IMR-90 (cell line): Measurements from ENCODE around the gene TBC1D23. TPM values are rescaled to one million over a fixed set of nuclear protein-coding genes. Genes with fewer than 3 reads are reported as not detected.

Experiments
- ATAC-seq: fragments of 200-7000 bp; cut with Tn5 transposase; 2 replicates; pipeline ENCODE4 v1.9.1; 2020; ENCODE audit warnings: low read depth, mild to moderate bottlenecking, moderate library complexity
- BruUV-seq: library from RNA; stranded (reverse); fragments of 400-500 nt; replicated peaks from 2 replicates; lab custom pipeline; 2021; lab: Mats Ljungman, UMichigan
- CTCF ChIA-PET: fragments of 300-600 bp; formaldehyde crosslinking; extraction: SDS; loops from one replicate; lab custom pipeline; 2021; ENCODE audit warnings: antibody characterized with exemption; lab: Yijun Ruan, JAX
- POLR2A ChIA-PET: fragments of 300-600 bp; sonication (Branson Sonifier 250); formaldehyde crosslinking; loops from one replicate; lab custom pipeline; 2022; ENCODE audit warnings: antibody characterized with exemption; ENCODE audit not compliant: unreplicated experiment; lab: Charles Lee
- DNase-seq: peaks from one replicate; pipeline ENCODE4 v3.0.0; 2013
- H2AFZ ChIP-seq: replicated peaks from 2 replicates; pipeline ENCODE3; 2013; ENCODE audit warnings: low read length, mild to moderate bottlenecking; ENCODE audit not compliant: poor library complexity
- H2AK5ac ChIP-seq: 2 replicates; pipeline ENCODE4 v1.6.1; 2013; ENCODE audit warnings: low read depth, low read length, inconsistent platforms
- H2AK9ac ChIP-seq: replicated peaks from 2 replicates; pipeline ENCODE3; 2013; ENCODE audit warnings: mild to moderate bottlenecking, low read depth, low read length, moderate library complexity; ENCODE audit not compliant: poor library complexity
- H2BK120ac ChIP-seq: 2 replicates; pipeline ENCODE4 v1.6.1; 2013; ENCODE audit warnings: low read depth, low read length, inconsistent platforms
- H2BK15ac ChIP-seq: 3 replicates; pipeline ENCODE4 v1.6.1; 2013; ENCODE audit warnings: low read depth, low read length, inconsistent platforms
- H2BK20ac ChIP-seq: 2 replicates; pipeline ENCODE4 v1.6.1; 2013; ENCODE audit warnings: low read depth, mild to moderate bottlenecking, inconsistent platforms, low read length, moderate library complexity
- H2BK5ac ChIP-seq: 2 replicates; pipeline ENCODE4 v1.6.1; 2013; ENCODE audit warnings: mild to moderate bottlenecking, low read depth, low read length, inconsistent platforms; ENCODE audit not compliant: poor library complexity, severe bottlenecking
- H3K14ac ChIP-seq: replicated peaks from 2 replicates; pipeline ENCODE4 v1.6.1; 2013; ENCODE audit warnings: low read depth, low read length, inconsistent platforms
- H3K18ac ChIP-seq: 2 replicates; pipeline ENCODE4 v1.6.1; 2013; ENCODE audit warnings: low read depth, low read length, control low read depth
- H3K23ac ChIP-seq: 2 replicates; pipeline ENCODE4 v1.6.1; 2013; ENCODE audit warnings: low read depth, low read length, inconsistent platforms
- H3K27ac ChIP-seq: 2 replicates; pipeline ENCODE4 v1.5.1; 2013; ENCODE audit warnings: mild to moderate bottlenecking, control low read depth, low read length; ENCODE audit not compliant: insufficient read depth
- H3K27me3 ChIP-seq: 2 replicates; pipeline ENCODE4 v1.6.1; 2013; ENCODE audit warnings: low read length; ENCODE audit not compliant: control insufficient read depth, insufficient read depth
- H3K36me3 ChIP-seq: 2 replicates; pipeline ENCODE4 v1.6.1; 2013; ENCODE audit warnings: low read length, mixed read lengths; ENCODE audit not compliant: control insufficient read depth, insufficient read depth
- H3K4ac ChIP-seq: 2 replicates; pipeline ENCODE4 v1.6.1; 2013; ENCODE audit warnings: low read depth, low read length, inconsistent platforms
- H3K4me1 ChIP-seq: 2 replicates; pipeline ENCODE4 v1.6.1; 2013; ENCODE audit warnings: low read length, mixed read lengths; ENCODE audit not compliant: control insufficient read depth, insufficient read depth
- H3K4me2 ChIP-seq: 2 replicates; pipeline ENCODE4 v1.6.1; 2013; ENCODE audit warnings: low read depth, mild to moderate bottlenecking, control low read depth, low read length, moderate library complexity
- H3K4me3 ChIP-seq: 2 replicates; pipeline ENCODE4 v1.5.1; 2013; ENCODE audit warnings: low read depth, mild to moderate bottlenecking, control low read depth, low read length, moderate library complexity; ENCODE audit not compliant: insufficient read depth
- H3K56ac ChIP-seq: 2 replicates; pipeline ENCODE4 v1.6.1; 2013; ENCODE audit warnings: low read length, inconsistent platforms; ENCODE audit not compliant: insufficient read depth; ENCODE audit errors: extremely low read depth
- H3K79me1 ChIP-seq, 2 experiments: 2 replicates each; pipeline ENCODE4 v1.6.1; 2013; ENCODE audit warnings: low read length in 2 of 2, inconsistent platforms in 1 of 2, low read depth in 1 of 2
- H3K9ac ChIP-seq: 2 replicates; pipeline ENCODE4 v1.6.1; 2013; ENCODE audit warnings: low read depth, low read length, control low read depth
- H3K9me1 ChIP-seq: 2 replicates; pipeline ENCODE4 v1.6.1; 2013; ENCODE audit warnings: low read length, inconsistent platforms; ENCODE audit not compliant: insufficient read depth
- H3K9me3 ChIP-seq: 2 replicates; pipeline ENCODE4 v1.6.1; 2013; ENCODE audit warnings: low read length; ENCODE audit not compliant: control insufficient read depth, insufficient read depth
- H4K20me1 ChIP-seq: 2 replicates; pipeline ENCODE4 v1.6.1; 2013; ENCODE audit warnings: low read length, inconsistent platforms; ENCODE audit not compliant: insufficient read depth
- H4K5ac ChIP-seq: 2 replicates; pipeline ENCODE4 v1.6.1; 2013; ENCODE audit warnings: mild to moderate bottlenecking, low read depth, low read length, control low read depth
- H4K8ac ChIP-seq, 2 experiments: 2 replicates each; pipeline ENCODE4 v1.6.1; 2013; ENCODE audit warnings: low read depth in 2 of 2, low read length in 2 of 2, control low read depth in 1 of 2, inconsistent platforms in 1 of 2
- H4K91ac ChIP-seq: 2 replicates; pipeline ENCODE4 v1.6.1; 2013; ENCODE audit warnings: low read depth, low read length, inconsistent platforms; ENCODE audit not compliant: insufficient read depth
- BHLHE40 ChIP-seq: fragments of 150-350 bp; IDR thresholded peaks from 2 replicates; pipeline ENCODE4 v1.6.1; 2016; ENCODE audit warnings: mild to moderate bottlenecking, low read depth, low read length
- CEBPB ChIP-seq: IDR thresholded peaks from 2 replicates; pipeline ENCODE4 v1.6.1; 2012; ENCODE audit warnings: low read depth, low read length, improper control_type of control experiment
- CHD1 ChIP-seq: IDR thresholded peaks from 2 replicates; pipeline ENCODE4 v1.6.1; 2012; ENCODE audit warnings: low read depth, low read length, improper control_type of control experiment
- CTCF ChIP-seq: conservative IDR thresholded peaks from 2 replicates; pipeline ENCODE4 v1.5.1; 2012; ENCODE audit warnings: mild to moderate bottlenecking, low read depth, low read length, improper control_type of control experiment
- ELK1 ChIP-seq: fragments of 150-350 bp; IDR thresholded peaks from 2 replicates; pipeline ENCODE4 v1.6.1; 2016; ENCODE audit warnings: low read depth, mild to moderate bottlenecking, low read length, moderate library complexity, borderline replicate concordance
- FOS ChIP-seq: fragments of 150-350 bp; IDR thresholded peaks from 2 replicates; pipeline ENCODE4 v1.6.1; 2016; ENCODE audit warnings: low read depth, low read length
- MAFK ChIP-seq: IDR thresholded peaks from 2 replicates; pipeline ENCODE4 v1.6.1; 2012; ENCODE audit warnings: low read depth, low read length, improper control_type of control experiment
- MAZ ChIP-seq: IDR thresholded peaks from 2 replicates; pipeline ENCODE4 v1.6.1; 2012; ENCODE audit warnings: low read depth, mild to moderate bottlenecking, low read length, improper control_type of control experiment, moderate library complexity, borderline replicate concordance
- MXI1 ChIP-seq: IDR thresholded peaks from 2 replicates; pipeline ENCODE4 v1.6.1; 2012; ENCODE audit warnings: low read depth, mild to moderate bottlenecking, low read length, moderate library complexity, borderline replicate concordance
- NFE2L2 ChIP-seq: fragments of 150-350 bp; IDR thresholded peaks from 2 replicates; pipeline ENCODE4 v1.6.1; 2016; ENCODE audit warnings: low read depth, mild to moderate bottlenecking, low read length
- POLR2A ChIP-seq: IDR thresholded peaks from 2 replicates; pipeline ENCODE4 v1.6.1; 2012; ENCODE audit warnings: mild to moderate bottlenecking, low read depth, low read length
- RCOR1 ChIP-seq: IDR thresholded peaks from 2 replicates; pipeline ENCODE4 v1.6.1; 2012; ENCODE audit warnings: mild to moderate bottlenecking, low read length, improper control_type of control experiment; ENCODE audit not compliant: insufficient replicate concordance
- RFX5 ChIP-seq: IDR thresholded peaks from 2 replicates; pipeline ENCODE4 v1.8.0; 2012; ENCODE audit warnings: low read depth, mild to moderate bottlenecking, low read length, moderate library complexity
- SMC3 ChIP-seq: fragments of 150-350 bp; IDR thresholded peaks from 2 replicates; pipeline ENCODE4 v1.6.1; 2016; ENCODE audit warnings: low read depth, mild to moderate bottlenecking, antibody characterized with exemption, low read length, moderate library complexity
- WGBS, 2 experiments: methylation state at CpG; one replicate each; pipeline versions ENCODE4 v1.1.5 to v1.1.7; 2013; ENCODE audit warnings: missing lambda C conversion rate in 2 of 2; ENCODE audit not compliant: insufficient read length in 1 of 2; ENCODE audit errors: extremely low coverage in 2 of 2; 5-methylcytosine and 5-hydroxymethylcytosine counted together
- dilution Hi-C: fragments of 300-500 bp; cut with HindIII; formaldehyde crosslinking; loops from one replicate; pipeline ENCODE4 v1.14.3; 2018; ENCODE audit warnings: low sequenced_read_pairs; ENCODE audit not compliant: unreplicated experiment
- in situ Hi-C: fragments of 300-500 bp; cut with MboI; formaldehyde crosslinking; loops from 3 replicates; pipeline ENCODE4 v1.14.3; 2019; ENCODE audit warnings: low sequenced_read_pairs, inconsistent platforms, mixed read lengths
- intact Hi-C: fragments of 100-400 bp; cut with micrococcal nuclease; formaldehyde crosslinking; loops from 2 replicates; pipeline ENCODE4 v1.10.0; 2022
- polyA plus RNA-seq, 3 experiments: library from polyadenylated mRNA; depleted of rRNA; stranded (reverse); fragments of >200 nt; gene quantifications; 2 replicates each; pipeline ENCODE4 v1.2.3, GENCODE V29; 2012; ENCODE audit warnings: low replicate concordance in 1 of 3
- total RNA-seq: library from RNA; depleted of rRNA; stranded (reverse); fragments of >200 nt; gene quantifications from 2 replicates; pipeline ENCODE4 v1.2.3, GENCODE V29; 2012

TBC1D23 gene
- total and polyA plus RNA-seq, 2 of the 4 experiments (the other 2 are of a cell fraction), result 21.2 to 67.0 TPM

DNA sequence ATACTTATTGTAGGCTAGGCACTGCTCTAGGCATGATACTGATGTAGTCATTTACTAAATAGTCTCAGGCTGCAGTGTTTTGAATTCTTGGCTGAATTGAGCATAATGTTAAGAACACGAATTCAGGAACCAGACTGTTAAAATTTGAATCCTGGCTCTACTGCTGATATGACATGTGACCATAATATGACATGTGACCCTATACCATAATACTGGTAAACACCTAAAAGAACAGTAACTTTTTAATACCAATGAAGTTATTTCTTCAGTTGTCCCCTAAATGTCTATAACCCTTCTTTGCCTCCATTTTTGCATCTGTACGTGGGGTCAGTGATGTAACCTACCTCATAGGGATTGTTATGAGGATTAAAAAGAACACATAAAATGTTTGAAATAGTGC lies 18.1 kb downstream of the TBC1D23 start:
- H3K27me3 ChIP-seq, result no peaks in the 10 kb centered on the region
- H3K27ac ChIP-seq, result no peak overlapping the region
- H3K14ac ChIP-seq, result no peak overlapping the region
- dilution Hi-C loops, result no loop called here
- no peak overlapping the region for H2AK9ac ChIP-seq
- H4K91ac ChIP-seq, result no peak overlapping the region
- BruUV-seq, result no TSS peak
- H2BK5ac ChIP-seq, result no peak overlapping the region
- no peak overlapping the region for H3K4me2 ChIP-seq
- no peak for DNase-seq
- WGBS, 2 experiments, result no CpG with 5 or more reads among the region's 2 CpGs
- no peak overlapping the region for H3K18ac ChIP-seq
- H2BK120ac ChIP-seq, result no peak overlapping the region
- H2BK20ac ChIP-seq, result no peak overlapping the region
- H3K23ac ChIP-seq, result no peak overlapping the region
- H4K8ac ChIP-seq, result no peak overlapping the region
- peaks cover 10% of the 10 kb centered on the region; the same call in 1 of the 2 replicates for H4K20me1 ChIP-seq
- H3K9me1 ChIP-seq, result no peaks in the 10 kb centered on the region
- peaks cover 14% of the 10 kb centered on the region for H3K36me3 ChIP-seq
- H3K4me1 ChIP-seq, result peaks cover 5% of the 10 kb centered on the region; the same call in 1 of the 2 replicates
- CTCF ChIA-PET, result no interaction called here
- no peak overlapping the region for H2BK15ac ChIP-seq
- no peak overlapping the region for H3K4ac ChIP-seq
- no peaks in the 10 kb centered on the region for H3K9me3 ChIP-seq
- H2AK5ac ChIP-seq, result no peak overlapping the region
- intact Hi-C loops, result no loop called here
- no peak for ATAC-seq
- TF ChIP-seq NFE2L2 (no peak), FOS (no peak), CEBPB (no peak), CTCF (no peak), POLR2A (no peak), MAFK (no peak), BHLHE40 (no peak), MAZ (no peak), ELK1 (no peak), MXI1 (no peak), CHD1 (no peak), RCOR1 (no peak), RFX5 (no peak), SMC3 (no peak)
- H4K5ac ChIP-seq, result no peak overlapping the region
- H3K79me1 ChIP-seq, result peaks cover 26 to 37% of the 10 kb centered on the region in 2 experiments
- no peak overlapping the region for H3K56ac ChIP-seq
- H3K9ac ChIP-seq, result no peak overlapping the region
- in situ Hi-C loops, result no loop called here
- POLR2A ChIA-PET, result no interaction called here
- no peak overlapping the region for H3K4me3 ChIP-seq
- H2AFZ ChIP-seq, result no peak overlapping the region
